Measurements from ENCODE around the gene SAT1.
"Not testable (repeated sequence)": the region's sequence is repeated elsewhere in the genome, so short reads cannot be mapped to it uniquely, and the experiment has no call there.

SAT1 gene

DNA sequence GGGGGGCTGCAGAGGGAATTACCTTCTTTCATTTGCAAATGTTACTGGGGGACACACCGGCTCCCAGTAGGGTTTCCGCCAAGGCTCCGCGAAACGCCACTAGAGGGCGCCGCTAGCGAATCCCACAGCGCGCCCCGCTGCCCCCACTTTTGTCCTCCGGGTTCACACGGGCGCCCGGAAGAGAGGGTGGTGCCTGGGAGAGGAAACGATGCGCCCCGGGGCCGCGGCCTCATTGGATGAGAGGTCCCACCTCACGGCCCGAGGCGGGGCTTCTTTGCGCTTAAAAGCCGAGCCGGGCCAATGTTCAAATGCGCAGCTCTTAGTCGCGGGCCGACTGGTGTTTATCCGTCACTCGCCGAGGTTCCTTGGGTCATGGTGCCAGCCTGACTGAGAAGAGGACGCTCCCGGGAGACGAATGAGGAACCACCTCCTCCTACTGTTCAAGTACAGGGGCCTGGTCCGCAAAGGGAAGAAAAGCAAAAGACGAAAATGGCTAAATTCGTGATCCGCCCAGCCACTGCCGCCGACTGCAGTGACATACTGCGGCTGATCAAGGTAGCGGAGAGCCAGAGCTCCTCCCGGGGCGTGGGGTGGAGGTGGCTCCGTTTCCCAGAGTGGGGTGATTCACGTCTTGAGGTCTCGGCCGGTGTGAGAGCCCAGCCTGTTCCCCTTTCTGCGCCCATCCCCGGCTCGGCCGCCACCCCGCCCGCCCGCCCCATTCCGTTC, at the start of gene SAT1:
TSS of gene SAT1 (plus strand) at position 311 of the 726 bp plus-strand sequence. CDS start at position 490, 179 bp downstream.
- DNase-seq (ENCODE audit: low read depth in 1 of 2, low spot score in 1 of 2) = peak; percentile 82 to 85

GRCh38 chrX:23736030-23736429, 46.9 kb upstream of the SAT1 start:
- no peak for DNase-seq (ENCODE audit: low read depth in 1 of 2, low spot score in 1 of 2)

GRCh38 chrX:23737413-23737812, 45.6 kb upstream of the SAT1 start:
- DNase-seq (ENCODE audit: low read depth in 1 of 2, low spot score in 1 of 2) = no peak

DNA sequence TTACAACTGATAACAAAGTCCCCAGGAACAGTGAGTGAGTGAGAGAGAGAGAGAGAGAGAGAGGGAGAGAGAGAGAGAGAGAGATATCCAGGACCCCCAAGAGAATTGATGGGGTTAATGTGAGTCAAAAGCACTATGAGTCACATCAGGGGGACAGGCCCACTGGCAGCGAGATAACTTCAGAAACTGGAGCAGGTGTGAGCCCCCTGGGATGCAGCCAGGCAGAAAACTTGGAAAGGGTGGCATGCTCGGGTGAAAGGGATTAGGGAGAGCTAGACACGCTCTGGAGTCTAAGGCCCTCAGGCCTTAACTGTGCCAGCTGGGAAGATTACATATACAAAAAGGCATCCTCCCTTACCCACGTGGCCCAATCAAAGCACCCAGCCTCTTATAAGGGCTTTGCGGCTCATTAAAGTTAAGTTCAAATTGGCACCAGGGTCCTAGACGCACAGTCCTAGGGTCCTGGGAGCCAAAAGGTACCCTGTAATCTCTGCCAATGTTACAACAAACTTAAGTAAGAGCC, 40.7 kb upstream of the SAT1 start:
- DNase-seq (ENCODE audit: low read depth in 1 of 2, low spot score in 1 of 2) = no peak

DNA sequence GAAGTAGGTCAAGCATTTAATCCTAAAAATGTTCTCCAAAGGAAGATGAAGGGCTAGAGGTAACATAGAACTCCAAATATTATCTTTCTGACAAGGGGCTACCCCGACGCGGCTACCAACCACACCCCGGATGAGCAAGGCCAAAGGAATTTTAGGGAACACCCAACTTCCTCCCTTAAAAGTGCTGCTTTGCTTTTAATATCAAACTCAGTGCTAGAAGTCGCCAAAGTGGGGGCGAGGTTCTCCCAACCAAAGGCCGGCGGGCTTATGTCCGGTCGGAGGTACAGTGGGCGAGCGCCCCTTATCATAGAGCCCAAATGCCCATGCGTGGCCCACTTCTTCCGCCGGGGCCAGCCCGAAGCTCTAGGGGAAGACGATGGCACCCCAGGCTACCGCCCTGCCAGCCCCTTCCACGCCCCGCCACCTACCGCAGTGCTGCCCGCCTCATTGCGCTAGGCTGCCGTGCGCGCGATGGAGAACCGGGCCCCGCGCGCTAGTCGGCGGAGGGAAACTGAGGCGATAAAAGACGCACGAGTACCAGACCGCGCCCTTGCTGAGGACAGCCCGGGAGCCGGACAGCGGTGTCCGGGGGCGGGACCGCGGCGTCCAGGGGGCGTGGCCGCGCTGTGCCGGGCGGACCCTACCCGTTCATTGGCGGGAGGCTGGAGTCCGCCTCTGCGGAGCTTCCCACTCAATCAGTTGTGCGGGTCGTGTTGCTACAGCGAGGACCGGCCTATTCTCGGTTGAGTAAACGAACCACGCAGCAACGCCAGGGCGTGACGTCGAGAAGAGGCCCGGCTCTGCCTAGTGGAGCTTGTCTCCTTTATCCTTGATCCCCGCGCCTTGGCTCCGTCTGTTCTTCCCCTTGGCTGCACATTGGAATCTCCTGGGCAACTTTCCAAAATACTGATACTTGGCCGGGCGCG, 40.0 kb upstream of the SAT1 start, which contains the start of gene ACOT9:
TSS of gene ACOT9 (minus strand) at position 580 of the 926 bp plus-strand sequence. CDS start at position 448, 132 bp downstream.
- DNase-seq (ENCODE audit: low read depth in 1 of 2, low spot score in 1 of 2) = peak; percentile 21 to 53

GRCh38 chrX:23743623-23743971, 39.4 kb upstream of the SAT1 start:
- DNase-seq (ENCODE audit: low read depth in 1 of 2, low spot score in 1 of 2) = not testable (repeated sequence)

- no peak for DNase-seq (ENCODE audit: low read depth in 1 of 2, low spot score in 1 of 2)
Observed at GRCh38 chrX:23745786-23746185, 37.2 kb upstream of the SAT1 start.

DNA sequence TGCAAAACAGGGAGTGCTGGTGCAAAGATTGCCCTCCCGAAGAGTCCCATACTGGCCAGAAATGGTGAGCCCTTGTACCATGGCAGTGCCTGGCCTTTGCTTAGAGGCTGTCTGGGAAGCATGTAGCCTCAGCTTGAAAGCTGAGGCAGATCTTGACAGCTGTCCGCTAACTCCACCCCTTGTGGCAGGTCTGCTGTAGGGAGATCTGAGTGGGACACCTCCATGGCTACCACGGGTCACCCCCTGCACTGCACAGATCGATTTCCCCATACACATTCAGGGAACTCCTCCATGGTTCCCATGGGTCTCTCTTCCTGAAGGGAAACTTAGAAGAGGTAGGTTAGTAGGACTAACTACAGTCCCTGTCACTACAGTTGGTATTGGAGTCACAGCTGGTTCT, 33.8 kb upstream of the SAT1 start:
- no peak for DNase-seq (ENCODE audit: low read depth in 1 of 2, low spot score in 1 of 2)

DNA sequence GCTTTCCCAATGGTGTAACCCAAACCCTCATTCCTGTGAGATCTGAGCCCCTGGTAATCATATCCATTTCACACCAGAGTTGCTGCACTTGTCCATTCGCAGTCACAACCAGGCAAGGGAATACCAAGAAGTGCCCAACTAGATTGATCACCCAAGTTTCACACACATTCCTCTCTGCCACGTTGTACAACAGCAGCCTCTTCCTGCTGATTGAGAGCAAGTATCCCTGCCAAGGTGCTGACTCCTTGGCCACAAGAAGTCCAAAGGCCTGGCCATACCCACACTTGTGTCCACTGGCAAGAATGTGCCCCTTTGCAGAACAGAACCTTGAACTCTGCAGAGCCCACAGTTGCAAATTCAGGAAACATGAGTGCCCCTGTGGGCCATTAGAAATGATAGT, 33.4 kb upstream of the SAT1 start:
- DNase-seq (ENCODE audit: low read depth in 1 of 2, low spot score in 1 of 2) = no peak

GRCh38 chrX:23752740-23753415, 30.1 kb upstream of the SAT1 start:
- no peak for DNase-seq (ENCODE audit: low read depth in 1 of 2, low spot score in 1 of 2)

DNA sequence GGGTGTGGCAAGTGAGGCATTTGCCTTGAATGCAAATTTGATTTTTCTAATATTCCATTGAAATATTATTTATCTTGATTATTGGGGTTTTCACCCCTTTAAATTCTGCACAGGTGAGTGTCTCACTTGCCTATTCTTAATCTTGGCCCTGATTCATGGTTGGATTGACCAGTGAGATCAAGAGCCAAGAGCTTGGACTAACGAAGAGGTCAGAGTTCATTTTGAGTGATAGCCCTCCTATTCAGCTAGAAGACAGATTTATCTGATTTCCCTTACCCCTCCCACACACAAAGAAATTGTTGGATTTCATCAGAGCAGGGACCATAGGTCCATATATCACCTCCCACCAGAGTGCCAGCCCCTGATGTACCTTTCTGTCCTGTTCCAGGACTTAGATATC, 28.3 kb upstream of the SAT1 start:
- no peak for DNase-seq (ENCODE audit: low read depth in 1 of 2, low spot score in 1 of 2)

DNA sequence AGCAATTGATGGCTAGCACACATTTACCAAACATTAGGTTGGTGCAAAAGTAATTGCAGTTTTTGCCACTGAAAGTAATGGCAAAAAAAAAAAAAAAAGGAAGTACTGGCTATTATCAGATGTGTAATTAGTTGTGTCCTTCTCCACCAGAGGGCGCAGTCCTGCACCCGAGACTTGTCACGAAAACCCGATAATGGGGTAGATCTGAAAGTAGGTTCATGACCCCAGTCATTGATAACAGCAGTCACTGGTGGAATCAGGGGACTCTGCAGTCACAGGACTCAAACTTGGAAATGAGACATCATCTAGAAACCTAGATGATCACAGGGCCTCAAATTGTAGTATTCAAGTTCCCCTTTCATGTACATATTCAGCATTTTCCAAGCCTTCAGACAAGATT, 26.8 kb upstream of the SAT1 start:
- DNase-seq (ENCODE audit: low read depth in 1 of 2, low spot score in 1 of 2) = peak; percentile 8 to 24

- DNase-seq (ENCODE audit: low read depth in 1 of 2, low spot score in 1 of 2) = no peak
Observed at GRCh38 chrX:23759821-23760220, 23.2 kb upstream of the SAT1 start.

- DNase-seq (ENCODE audit: low read depth in 1 of 2, low spot score in 1 of 2) = no peak
Observed at GRCh38 chrX:23764188-23764984, 18.6 kb upstream of the SAT1 start.

DNA sequence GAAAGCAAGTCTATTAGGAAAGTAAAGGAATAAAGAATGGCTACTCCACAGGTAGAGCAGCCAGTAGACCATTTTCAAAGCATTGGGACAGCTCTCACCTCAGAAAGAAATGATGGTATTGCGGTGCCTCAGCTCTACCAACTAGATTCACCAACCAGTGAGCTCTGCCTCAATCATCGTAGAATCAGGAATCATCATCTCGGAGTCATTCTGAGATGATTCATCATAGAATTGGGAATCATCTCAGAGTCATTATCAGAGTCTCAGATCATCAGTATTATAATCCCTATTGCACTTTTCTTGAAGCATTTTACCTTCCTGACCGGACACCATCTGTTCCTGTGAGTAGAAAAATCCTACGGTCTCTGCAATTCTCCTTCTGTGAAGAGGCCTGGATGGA, 17.5 kb upstream of the SAT1 start:
- DNase-seq (ENCODE audit: low read depth in 1 of 2, low spot score in 1 of 2) = no peak

- DNase-seq (ENCODE audit: low read depth in 1 of 2, low spot score in 1 of 2) = no peak
Observed at GRCh38 chrX:23765868-23766267, 17.1 kb upstream of the SAT1 start.

DNA sequence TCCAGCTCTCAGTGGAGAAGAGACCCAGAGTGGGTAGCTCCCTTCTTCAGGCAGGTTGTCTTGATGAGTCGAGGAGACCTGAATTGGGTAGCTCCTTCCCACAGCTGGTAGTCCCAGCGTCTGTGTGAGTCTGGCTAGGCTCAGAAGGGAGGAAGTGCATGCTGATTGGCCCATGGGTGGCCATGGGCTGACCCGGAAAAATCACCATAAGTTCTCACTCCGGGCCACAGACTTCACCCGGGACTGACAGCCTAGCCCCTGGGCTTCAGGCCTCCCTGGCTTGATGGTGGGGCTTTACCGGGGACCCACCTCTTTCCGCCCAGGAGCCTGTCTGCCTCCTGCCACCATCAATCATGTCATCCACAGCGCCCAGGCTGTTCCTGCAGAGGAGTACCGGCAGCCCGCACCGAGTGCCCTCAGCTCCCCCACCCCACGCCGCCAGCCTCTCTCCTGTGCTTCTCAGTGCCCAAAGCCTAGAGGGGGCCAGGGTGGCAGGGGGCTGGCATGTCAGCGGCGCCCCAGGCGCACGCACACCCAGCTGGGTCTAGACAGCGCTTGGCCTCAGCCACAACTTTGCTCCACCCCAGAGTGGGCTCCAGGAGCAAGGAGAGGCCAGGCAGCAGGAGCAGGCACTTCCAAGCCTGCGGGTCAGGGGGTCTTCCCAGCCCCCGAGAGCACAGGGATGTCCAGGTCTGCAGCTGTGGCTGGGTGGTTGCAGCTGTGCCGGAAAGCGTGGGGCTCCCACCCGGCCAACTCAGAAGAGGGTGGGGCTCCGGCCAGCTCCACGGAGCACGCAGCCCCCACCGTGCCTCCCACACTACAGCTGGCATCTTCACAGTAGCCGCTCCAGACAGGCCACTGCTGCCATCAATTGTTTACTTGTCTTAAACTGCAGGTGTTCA, 16.1 kb upstream of the SAT1 start:
- DNase-seq (ENCODE audit: low read depth in 1 of 2, low spot score in 1 of 2) = no peak

DNA sequence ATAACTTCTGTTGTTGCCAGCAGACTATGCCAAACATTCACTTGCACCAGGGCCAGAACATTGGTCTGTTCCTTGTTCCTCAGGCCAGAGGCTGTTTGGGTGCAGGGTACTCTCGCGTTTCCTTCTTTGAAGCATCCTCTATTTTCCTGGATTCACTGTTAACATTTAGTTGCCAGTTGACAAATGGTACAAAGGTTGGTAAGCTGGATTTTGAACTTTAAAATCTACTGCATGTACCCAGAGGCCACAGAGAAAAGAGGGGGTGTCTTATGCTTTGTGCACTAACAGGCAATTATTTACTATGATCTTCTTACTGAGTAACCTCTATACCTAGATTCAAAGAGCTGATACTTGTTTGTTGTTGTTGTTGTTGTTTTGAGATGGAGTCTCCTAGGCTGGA, 12.8 kb upstream of the SAT1 start:
- no peak for DNase-seq (ENCODE audit: low read depth in 1 of 2, low spot score in 1 of 2)

- DNase-seq (ENCODE audit: low read depth in 1 of 2, low spot score in 1 of 2) = not testable (repeated sequence)
Observed at GRCh38 chrX:23771086-23771485, 11.9 kb upstream of the SAT1 start.
